SU-DHL-6 (cell line): ENCODE measurements around the gene TBK1.

Source experiments
- EZH2phosphoT487 ChIP-seq: fragments of 200-600 bp; sonication (generic), shearing (Covaris generic); conservative IDR thresholded peaks from 2 replicates; pipeline ENCODE4 v1.6.1; 2018; ENCODE audit warnings: mild to moderate bottlenecking, antibody characterized with exemption, low read length, moderate library complexity, mixed read lengths
- TF ChIP-seq, protein P1 (sequence below): fragments of 200-600 bp; sonication (generic); IDR thresholded peaks from one replicate; pipeline ENCODE4 v1.5.1; 2017; ENCODE audit warnings: antibody characterized with exemption, mild to moderate bottlenecking, low read length, moderate library complexity; ENCODE audit not compliant: insufficient read depth, poor library complexity, severe bottlenecking

DNA sequence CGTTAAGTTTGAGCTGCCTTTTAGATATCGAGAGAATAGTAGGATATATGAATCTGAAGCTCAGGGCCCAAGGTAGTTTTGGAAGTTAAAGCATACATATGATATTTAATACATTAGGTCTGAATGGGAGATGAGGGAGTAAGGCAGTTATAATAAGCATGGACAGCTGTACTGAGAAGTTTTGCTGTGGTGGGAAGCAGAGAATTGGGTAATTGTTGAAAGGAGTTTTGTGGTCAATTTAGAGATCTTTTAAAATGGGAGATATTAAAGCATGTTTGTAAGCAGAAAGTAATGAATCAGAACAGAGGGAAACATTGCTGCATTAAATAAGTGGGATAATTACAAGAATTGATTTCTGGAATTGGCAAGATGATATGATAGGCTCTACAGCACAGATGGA, 21.3 kb downstream of the TBK1 start:
- TF ChIP-seq, protein P1, sequence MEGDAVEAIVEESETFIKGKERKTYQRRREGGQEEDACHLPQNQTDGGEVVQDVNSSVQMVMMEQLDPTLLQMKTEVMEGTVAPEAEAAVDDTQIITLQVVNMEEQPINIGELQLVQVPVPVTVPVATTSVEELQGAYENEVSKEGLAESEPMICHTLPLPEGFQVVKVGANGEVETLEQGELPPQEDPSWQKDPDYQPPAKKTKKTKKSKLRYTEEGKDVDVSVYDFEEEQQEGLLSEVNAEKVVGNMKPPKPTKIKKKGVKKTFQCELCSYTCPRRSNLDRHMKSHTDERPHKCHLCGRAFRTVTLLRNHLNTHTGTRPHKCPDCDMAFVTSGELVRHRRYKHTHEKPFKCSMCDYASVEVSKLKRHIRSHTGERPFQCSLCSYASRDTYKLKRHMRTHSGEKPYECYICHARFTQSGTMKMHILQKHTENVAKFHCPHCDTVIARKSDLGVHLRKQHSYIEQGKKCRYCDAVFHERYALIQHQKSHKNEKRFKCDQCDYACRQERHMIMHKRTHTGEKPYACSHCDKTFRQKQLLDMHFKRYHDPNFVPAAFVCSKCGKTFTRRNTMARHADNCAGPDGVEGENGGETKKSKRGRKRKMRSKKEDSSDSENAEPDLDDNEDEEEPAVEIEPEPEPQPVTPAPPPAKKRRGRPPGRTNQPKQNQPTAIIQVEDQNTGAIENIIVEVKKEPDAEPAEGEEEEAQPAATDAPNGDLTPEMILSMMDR: no peak
- no peak for TF ChIP-seq EZH2phosphoT487
